Dendritic cell treated with granulocyte-macrophage colony-stimulating factor and Interleukin-4, amounts not matched to agents 40 ng/mL and 50 ng/mL, for 4 days (primary cell): Measurements from ENCODE around the gene ATP5ME.

ENCODE experiments used
- H3K27ac Mint-ChIP-seq: one replicate; pipeline ENCODE4 v1.8.0; 2022; ENCODE audit warnings: mild to moderate bottlenecking, mixed read lengths
- H3K27me3 Mint-ChIP-seq: one replicate; pipeline ENCODE4 v1.8.0; 2022; ENCODE audit warnings: mild to moderate bottlenecking, mixed read lengths
- H3K36me3 Mint-ChIP-seq: one replicate; pipeline ENCODE4 v1.8.0; 2022; ENCODE audit warnings: low read depth, mixed read lengths
- H3K4me1 Mint-ChIP-seq: one replicate; pipeline ENCODE4 v1.8.0; 2022; ENCODE audit warnings: low read depth, mixed read lengths
- H3K4me3 Mint-ChIP-seq: one replicate; pipeline ENCODE4 v1.8.0; 2022; ENCODE audit warnings: mild to moderate bottlenecking, moderate library complexity, mixed read lengths
- H3K9me3 Mint-ChIP-seq: one replicate; pipeline ENCODE4 v1.8.0; 2022; ENCODE audit warnings: mixed read lengths
- intact Hi-C: fragments of 100-400 bp; cut with micrococcal nuclease; formaldehyde crosslinking; loops from one replicate; pipeline ENCODE4 v1.15.0; 2022

The ATP5ME gene

GRCh38 chr4:663438-664428 lies 10.3 kb downstream of the ATP5ME start:
- intact Hi-C loops: no loop called here
- Mint-ChIP-seq H3K9me3 (no peaks in the 10 kb centered on the region), H3K27me3 (peaks cover 3% of the 10 kb centered on the region), H3K27ac (peak overlapping the region; percentile 77), H3K4me3 (peak overlapping the region; percentile 82), H3K4me1 (peaks cover 12% of the 10 kb centered on the region), H3K36me3 (no peaks in the 10 kb centered on the region)

- peaks cover 12% of the 10 kb centered on the region for H3K4me1 Mint-ChIP-seq
- H3K4me3 Mint-ChIP-seq: peak overlapping the region; percentile 82
- H3K27me3 Mint-ChIP-seq: peaks cover 3% of the 10 kb centered on the region
- no peaks in the 10 kb centered on the region for H3K36me3 Mint-ChIP-seq
- intact Hi-C loops: no loop called here
- H3K9me3 Mint-ChIP-seq: no peaks in the 10 kb centered on the region
- peak overlapping the region; percentile 77 for H3K27ac Mint-ChIP-seq
Measured at GRCh38 chr4:663046-663437, 11.0 kb downstream of the ATP5ME start.

GRCh38 chr4:661881-662761 lies 12.0 kb downstream of the ATP5ME start:
- H3K36me3 Mint-ChIP-seq: no peaks in the 10 kb centered on the region
- peak overlapping the region; percentile 82 for H3K4me3 Mint-ChIP-seq
- H3K9me3 Mint-ChIP-seq: no peaks in the 10 kb centered on the region
- no peak overlapping the region for H3K27ac Mint-ChIP-seq
- H3K27me3 Mint-ChIP-seq: peaks cover 3% of the 10 kb centered on the region
- peaks cover 12% of the 10 kb centered on the region for H3K4me1 Mint-ChIP-seq
- intact Hi-C loops: no loop called here

- intact Hi-C loops: no loop called here
- Mint-ChIP-seq H3K9me3 (no peaks in the 10 kb centered on the region), H3K27ac (no peak overlapping the region), H3K4me1 (peaks cover 12% of the 10 kb centered on the region), H3K4me3 (no peak overlapping the region), H3K27me3 (peaks cover 3% of the 10 kb centered on the region), H3K36me3 (no peaks in the 10 kb centered on the region)
Measured at GRCh38 chr4:661231-661630, 12.8 kb downstream of the ATP5ME start.

GRCh38 chr4:660401-660800 lies 13.7 kb downstream of the ATP5ME start:
- Mint-ChIP-seq H3K27ac (no peak overlapping the region), H3K4me3 (no peak overlapping the region)
- intact Hi-C loops: no loop called here

GRCh38 chr4:659851-660250 lies 14.2 kb downstream of the ATP5ME start:
- intact Hi-C loops: no loop called here
- H3K4me3 Mint-ChIP-seq: no peak overlapping the region
- H3K4me1 Mint-ChIP-seq: peaks cover 6% of the 10 kb centered on the region
- H3K36me3 Mint-ChIP-seq: no peaks in the 10 kb centered on the region
- H3K27me3 Mint-ChIP-seq: peaks cover 3% of the 10 kb centered on the region
- no peak overlapping the region for H3K27ac Mint-ChIP-seq
- H3K9me3 Mint-ChIP-seq: no peaks in the 10 kb centered on the region

More at GRCh38 chr4:660401-660800, 13.7 kb downstream of the ATP5ME start:
- Mint-ChIP-seq H3K4me1 (peaks cover 11% of the 10 kb centered on the region), H3K9me3 (no peaks in the 10 kb centered on the region), H3K36me3 (no peaks in the 10 kb centered on the region), H3K27me3 (peaks cover 3% of the 10 kb centered on the region)

GRCh38 chr4:658681-659667 lies 15.1 kb downstream of the ATP5ME start:
- no peak overlapping the region for H3K4me3 Mint-ChIP-seq
- intact Hi-C loops: no loop called here
- H3K27me3 Mint-ChIP-seq: peaks cover 3% of the 10 kb centered on the region
- no peak overlapping the region for H3K27ac Mint-ChIP-seq
- no peaks in the 10 kb centered on the region for H3K9me3 Mint-ChIP-seq
- H3K36me3 Mint-ChIP-seq: no peaks in the 10 kb centered on the region
- H3K4me1 Mint-ChIP-seq: peaks cover 6% of the 10 kb centered on the region

GRCh38 chr4:657834-658667 lies 16.0 kb downstream of the ATP5ME start:
- H3K27me3 Mint-ChIP-seq: peaks cover 1% of the 10 kb centered on the region
- no peaks in the 10 kb centered on the region for H3K36me3 Mint-ChIP-seq
- intact Hi-C loops: no loop called here
- no peaks in the 10 kb centered on the region for H3K9me3 Mint-ChIP-seq
- peaks cover 3% of the 10 kb centered on the region for H3K4me1 Mint-ChIP-seq
- no peak overlapping the region for H3K4me3 Mint-ChIP-seq
- no peak overlapping the region for H3K27ac Mint-ChIP-seq

GRCh38 chr4:657338-657833 lies 16.7 kb downstream of the ATP5ME start:
- no peak overlapping the region for H3K27ac Mint-ChIP-seq
- peaks cover 1% of the 10 kb centered on the region for H3K27me3 Mint-ChIP-seq
- H3K4me3 Mint-ChIP-seq: no peak overlapping the region
- H3K36me3 Mint-ChIP-seq: no peaks in the 10 kb centered on the region
- no peaks in the 10 kb centered on the region for H3K4me1 Mint-ChIP-seq
- H3K9me3 Mint-ChIP-seq: no peaks in the 10 kb centered on the region
- intact Hi-C loops: no loop called here

- Mint-ChIP-seq H3K4me1 (no peaks in the 10 kb centered on the region), H3K4me3 (no peak overlapping the region), H3K27me3 (peaks cover 7% of the 10 kb centered on the region), H3K36me3 (no peaks in the 10 kb centered on the region), H3K9me3 (no peaks in the 10 kb centered on the region), H3K27ac (no peak overlapping the region)
- intact Hi-C loops: no loop called here
Measured at GRCh38 chr4:656436-657337, 17.4 kb downstream of the ATP5ME start.

GRCh38 chr4:655464-656151 lies 18.5 kb downstream of the ATP5ME start:
- H3K4me3 Mint-ChIP-seq: no peak overlapping the region
- no peak overlapping the region for H3K27ac Mint-ChIP-seq
- peaks cover 18% of the 10 kb centered on the region for H3K27me3 Mint-ChIP-seq
- H3K9me3 Mint-ChIP-seq: no peaks in the 10 kb centered on the region
- H3K4me1 Mint-ChIP-seq: no peaks in the 10 kb centered on the region
- no peaks in the 10 kb centered on the region for H3K36me3 Mint-ChIP-seq
- intact Hi-C loops: no loop called here
